DND-41 (cell line): ENCODE data around the gene RYR2.

Experiments
- ATAC-seq: fragments of 200-7000 bp; cut with Tn5 transposase; 3 replicates; pipeline ENCODE4 v1.9.1; 2021; ENCODE audit warnings: low read depth; ENCODE audit not compliant: insufficient read depth
- DNase-seq: peaks from one replicate; pipeline ENCODE4 v3.0.0-alpha.2; 2020
- H2AFZ ChIP-seq: 2 replicates; pipeline ENCODE4 v1.6.0; 2012; ENCODE audit warnings: low read depth, low read length
- H3K27ac ChIP-seq: 2 replicates; pipeline ENCODE4 v1.5.1; 2012; ENCODE audit warnings: low read length, inconsistent platforms
- H3K27me3 ChIP-seq: fragments of 200-600 bp; sonication (generic); 2 replicates; pipeline ENCODE4 v1.6.0; 2012; ENCODE audit warnings: low read length, mild to moderate bottlenecking, inconsistent platforms; ENCODE audit not compliant: insufficient read depth, poor library complexity
- H3K36me3 ChIP-seq: 2 replicates; pipeline ENCODE4 v1.5.1; 2012; ENCODE audit warnings: low read length, inconsistent platforms; ENCODE audit not compliant: insufficient read depth
- H3K4me1 ChIP-seq: 2 replicates; pipeline ENCODE4 v1.5.1; 2012; ENCODE audit warnings: mild to moderate bottlenecking, low read length; ENCODE audit not compliant: insufficient read depth
- H3K4me2 ChIP-seq: 2 replicates; pipeline ENCODE4 v1.6.0; 2012; ENCODE audit warnings: mild to moderate bottlenecking, moderate library complexity, low read length, inconsistent platforms; ENCODE audit not compliant: insufficient read depth
- H3K4me3 ChIP-seq, 2 experiments: fragments of 200-600 bp in 1 of 2; shearing (Covaris generic) in 1 of 2; 2 replicates each; pipeline ENCODE4 v1.5.1; 2012 to 2016; ENCODE audit warnings: inconsistent platforms in 2 of 2, low read length in 2 of 2, mild to moderate bottlenecking in 2 of 2, low read depth in 1 of 2, moderate library complexity in 1 of 2
- H3K79me2 ChIP-seq: 2 replicates; pipeline ENCODE4 v1.6.0; 2012; ENCODE audit warnings: low read length, inconsistent platforms; ENCODE audit not compliant: insufficient read depth
- H3K9ac ChIP-seq: 2 replicates; pipeline ENCODE4 v1.6.0; 2012; ENCODE audit warnings: low read depth, mild to moderate bottlenecking, inconsistent platforms, low read length, moderate library complexity
- H3K9me3 ChIP-seq: 2 replicates; pipeline ENCODE4 v1.5.1; 2012; ENCODE audit warnings: low read length, moderate library complexity, mild to moderate bottlenecking, inconsistent platforms; ENCODE audit not compliant: insufficient read depth, severe bottlenecking
- H4K20me1 ChIP-seq: 2 replicates; pipeline ENCODE4 v1.6.0; 2012; ENCODE audit warnings: low read length; ENCODE audit not compliant: insufficient read depth
- CTCF ChIP-seq: IDR thresholded peaks from 2 replicates; pipeline ENCODE4 v1.5.1; 2012; ENCODE audit warnings: borderline replicate concordance, low read length, moderate library complexity, mild to moderate bottlenecking; ENCODE audit not compliant: poor library complexity, severe bottlenecking; ENCODE audit errors: extremely low read depth
- EZH2 ChIP-seq: IDR thresholded peaks from 3 replicates; pipeline ENCODE4 v1.6.1; 2012; ENCODE audit warnings: borderline replicate concordance, low read depth, mild to moderate bottlenecking, moderate library complexity, low read length, inconsistent platforms; ENCODE audit not compliant: severe bottlenecking

The RYR2 gene

GRCh38 chr1:237509748-237510147, 467.8 kb downstream of the RYR2 start:
- Histone ChIP-seq H3K9ac (no peak overlapping the region), H3K9me3 (no peaks in the 10 kb centered on the region), H3K27ac (no peak overlapping the region), H3K27me3 (no peaks in the 10 kb centered on the region), H3K36me3 (no peaks in the 10 kb centered on the region), H3K4me3 (no peak overlapping the region), H3K4me2 (no peak overlapping the region), H2AFZ (no peak overlapping the region), H3K4me1 (no peaks in the 10 kb centered on the region), H4K20me1 (no peaks in the 10 kb centered on the region), H3K79me2 (no peaks in the 10 kb centered on the region)
- TF ChIP-seq CTCF (no peak), EZH2 (no peak)
- DNase-seq (no peak), ATAC-seq (no peak)

GRCh38 chr1:237525102-237525501, 483.1 kb downstream of the RYR2 start:
- H3K9ac ChIP-seq, result no peak overlapping the region
- H3K27me3 ChIP-seq, result no peaks in the 10 kb centered on the region
- no peak overlapping the region for H3K27ac ChIP-seq
- no peak for TF ChIP-seq CTCF
- no peak for TF ChIP-seq EZH2
- H3K4me2 ChIP-seq, result no peak overlapping the region
- H3K4me1 ChIP-seq, result no peaks in the 10 kb centered on the region
- H3K9me3 ChIP-seq, result no peaks in the 10 kb centered on the region
- H3K4me3 ChIP-seq, result no peak overlapping the region
- H3K79me2 ChIP-seq, result no peaks in the 10 kb centered on the region
- ATAC-seq (no peak), DNase-seq (no peak)
- no peaks in the 10 kb centered on the region for H4K20me1 ChIP-seq
- no peak overlapping the region for H2AFZ ChIP-seq
- H3K36me3 ChIP-seq, result no peaks in the 10 kb centered on the region

- no peak for DNase-seq
- no peaks in the 10 kb centered on the region for H3K36me3 ChIP-seq
Observed at GRCh38 chr1:237527761-237528160, 485.8 kb downstream of the RYR2 start.

More at GRCh38 chr1:237527761-237528160, 485.8 kb downstream of the RYR2 start:
- no peak overlapping the region for H3K9ac ChIP-seq
- no peaks in the 10 kb centered on the region for H4K20me1 ChIP-seq
- no peaks in the 10 kb centered on the region for H3K27me3 ChIP-seq
- H3K27ac ChIP-seq, result no peak overlapping the region
- H3K9me3 ChIP-seq, result no peaks in the 10 kb centered on the region
- no peak overlapping the region for H3K4me2 ChIP-seq
- no peaks in the 10 kb centered on the region for H3K79me2 ChIP-seq
- no peak for ATAC-seq
- no peaks in the 10 kb centered on the region for H3K4me1 ChIP-seq
- no peak overlapping the region for H3K4me3 ChIP-seq
- H2AFZ ChIP-seq, result no peak overlapping the region
- no peak for TF ChIP-seq CTCF
- TF ChIP-seq EZH2, result no peak
